Subcutaneous adipose tissue (tissue), 4 donors: Measurements from ENCODE around the gene RHO. TPM values are rescaled to one million over a fixed set of nuclear protein-coding genes. Genes with fewer than 3 reads are reported as not detected.

ENCODE experiments used
- CTCF ChIP-seq: fragments of 450-650 bp; IDR thresholded peaks from one replicate; pipeline ENCODE4 v1.5.1; 2016; ENCODE audit warnings: low read depth, mild to moderate bottlenecking, control low read depth, antibody characterized with exemption, moderate library complexity
- total RNA-seq, 4 donors: library from RNA; depleted of rRNA; stranded (reverse); fragments of >200 nt; gene quantifications; one replicate each; pipeline ENCODE4 v1.1.0, GENCODE V29; 2016

RHO gene
- total RNA-seq, 4 donors from 2014 or later: not detected

GRCh38 chr3:129503471-129504291 is 24.8 kb upstream of the RHO start:
- TF ChIP-seq CTCF: no peak

GRCh38 chr3:129504471-129505100 is 23.9 kb upstream of the RHO start:
- no peak for TF ChIP-seq CTCF

- no peak for TF ChIP-seq CTCF
Observed at GRCh38 chr3:129505341-129505740, 23.1 kb upstream of the RHO start.

- TF ChIP-seq CTCF: no peak
Observed at GRCh38 chr3:129506231-129506742, 22.2 kb upstream of the RHO start.

- TF ChIP-seq CTCF: no peak
Observed at GRCh38 chr3:129507181-129507831, 21.1 kb upstream of the RHO start.

- no peak for TF ChIP-seq CTCF
Observed at GRCh38 chr3:129512595-129512994, 15.8 kb upstream of the RHO start.

- no peak for TF ChIP-seq CTCF
Observed at GRCh38 chr3:129513705-129514104, 14.7 kb upstream of the RHO start.
